ENCODE measurements around the gene ST14. TPM values are rescaled to one million over a fixed set of nuclear protein-coding genes. Genes with fewer than 3 reads are reported as not detected.

Gene ST14
- total RNA-seq, 1 experiment from 2014 or later: 33.9 TPM

DNA sequence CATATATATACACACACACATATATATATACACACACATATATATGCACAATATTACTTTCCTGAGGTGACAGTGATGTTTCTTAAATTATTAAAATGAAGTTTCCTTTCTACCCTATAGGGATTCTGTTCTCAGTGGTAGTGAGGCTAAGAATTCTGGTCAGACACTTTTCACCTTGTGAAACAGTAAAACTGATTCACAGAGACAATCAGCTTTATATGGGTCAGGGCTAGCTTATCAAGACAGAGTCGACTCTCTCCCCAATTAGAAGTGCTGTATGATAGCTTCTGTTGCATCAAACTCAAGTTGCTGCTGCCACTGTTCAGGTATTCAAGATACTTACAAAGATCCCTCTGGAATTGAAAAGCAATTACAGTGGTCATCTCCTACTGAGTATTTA lies 86.7 kb downstream of the ST14 start:
- no peaks in the 10 kb centered on the region for H3K9me3 Mint-ChIP-seq
- H3K27ac Mint-ChIP-seq: no peak overlapping the region
- TF ChIP-seq NR3C1 (CRISPR knock-in tag; conservative IDR thresholded peaks at IDR 0.05; ENCODE audit: low read depth) (no peak), PRRX2 (CRISPR knock-in tag; IDR thresholded peaks at IDR 0.05) (no peak), NFYB (CRISPR knock-in tag; conservative IDR thresholded peaks at IDR 0.05; ENCODE audit: low read depth) (no peak), TCF7 (CRISPR knock-in tag; IDR thresholded peaks at IDR 0.05; ENCODE audit: low read depth) (no peak), NFATC4 (CRISPR knock-in tag; IDR thresholded peaks at IDR 0.05) (no peak), TEAD1 (CRISPR knock-in tag; IDR thresholded peaks at IDR 0.05) (no peak), FOXK1 (CRISPR knock-in tag; IDR thresholded peaks at IDR 0.05) (no peak), NFE2L1 (CRISPR knock-in tag; IDR thresholded peaks at IDR 0.05) (no peak), SMAD3 (CRISPR knock-in tag; IDR thresholded peaks at IDR 0.05; ENCODE audit: borderline replicate concordance) (no peak), ZNF416 (CRISPR knock-in tag; IDR thresholded peaks at IDR 0.05) (no peak), IRF2 (CRISPR knock-in tag; IDR thresholded peaks at IDR 0.05; ENCODE audit: borderline replicate concordance, low read depth) (no peak), HMGA2 (CRISPR knock-in tag; IDR thresholded peaks at IDR 0.05) (no peak), SP1 (CRISPR knock-in tag; conservative IDR thresholded peaks at IDR 0.05) (no peak)
- TF ChIP-seq, protein P1, sequence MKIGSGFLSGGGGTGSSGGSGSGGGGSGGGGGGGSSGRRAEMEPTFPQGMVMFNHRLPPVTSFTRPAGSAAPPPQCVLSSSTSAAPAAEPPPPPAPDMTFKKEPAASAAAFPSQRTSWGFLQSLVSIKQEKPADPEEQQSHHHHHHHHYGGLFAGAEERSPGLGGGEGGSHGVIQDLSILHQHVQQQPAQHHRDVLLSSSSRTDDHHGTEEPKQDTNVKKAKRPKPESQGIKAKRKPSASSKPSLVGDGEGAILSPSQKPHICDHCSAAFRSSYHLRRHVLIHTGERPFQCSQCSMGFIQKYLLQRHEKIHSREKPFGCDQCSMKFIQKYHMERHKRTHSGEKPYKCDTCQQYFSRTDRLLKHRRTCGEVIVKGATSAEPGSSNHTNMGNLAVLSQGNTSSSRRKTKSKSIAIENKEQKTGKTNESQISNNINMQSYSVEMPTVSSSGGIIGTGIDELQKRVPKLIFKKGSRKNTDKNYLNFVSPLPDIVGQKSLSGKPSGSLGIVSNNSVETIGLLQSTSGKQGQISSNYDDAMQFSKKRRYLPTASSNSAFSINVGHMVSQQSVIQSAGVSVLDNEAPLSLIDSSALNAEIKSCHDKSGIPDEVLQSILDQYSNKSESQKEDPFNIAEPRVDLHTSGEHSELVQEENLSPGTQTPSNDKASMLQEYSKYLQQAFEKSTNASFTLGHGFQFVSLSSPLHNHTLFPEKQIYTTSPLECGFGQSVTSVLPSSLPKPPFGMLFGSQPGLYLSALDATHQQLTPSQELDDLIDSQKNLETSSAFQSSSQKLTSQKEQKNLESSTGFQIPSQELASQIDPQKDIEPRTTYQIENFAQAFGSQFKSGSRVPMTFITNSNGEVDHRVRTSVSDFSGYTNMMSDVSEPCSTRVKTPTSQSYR (CRISPR knock-in tag; IDR thresholded peaks at IDR 0.05): no peak
- TF ChIP-seq, protein P2, sequence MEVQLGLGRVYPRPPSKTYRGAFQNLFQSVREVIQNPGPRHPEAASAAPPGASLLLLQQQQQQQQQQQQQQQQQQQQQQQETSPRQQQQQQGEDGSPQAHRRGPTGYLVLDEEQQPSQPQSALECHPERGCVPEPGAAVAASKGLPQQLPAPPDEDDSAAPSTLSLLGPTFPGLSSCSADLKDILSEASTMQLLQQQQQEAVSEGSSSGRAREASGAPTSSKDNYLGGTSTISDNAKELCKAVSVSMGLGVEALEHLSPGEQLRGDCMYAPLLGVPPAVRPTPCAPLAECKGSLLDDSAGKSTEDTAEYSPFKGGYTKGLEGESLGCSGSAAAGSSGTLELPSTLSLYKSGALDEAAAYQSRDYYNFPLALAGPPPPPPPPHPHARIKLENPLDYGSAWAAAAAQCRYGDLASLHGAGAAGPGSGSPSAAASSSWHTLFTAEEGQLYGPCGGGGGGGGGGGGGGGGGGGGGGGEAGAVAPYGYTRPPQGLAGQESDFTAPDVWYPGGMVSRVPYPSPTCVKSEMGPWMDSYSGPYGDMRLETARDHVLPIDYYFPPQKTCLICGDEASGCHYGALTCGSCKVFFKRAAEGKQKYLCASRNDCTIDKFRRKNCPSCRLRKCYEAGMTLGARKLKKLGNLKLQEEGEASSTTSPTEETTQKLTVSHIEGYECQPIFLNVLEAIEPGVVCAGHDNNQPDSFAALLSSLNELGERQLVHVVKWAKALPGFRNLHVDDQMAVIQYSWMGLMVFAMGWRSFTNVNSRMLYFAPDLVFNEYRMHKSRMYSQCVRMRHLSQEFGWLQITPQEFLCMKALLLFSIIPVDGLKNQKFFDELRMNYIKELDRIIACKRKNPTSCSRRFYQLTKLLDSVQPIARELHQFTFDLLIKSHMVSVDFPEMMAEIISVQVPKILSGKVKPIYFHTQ (CRISPR knock-in tag; IDR thresholded peaks at IDR 0.05): no peak
- TF ChIP-seq, protein P3, sequence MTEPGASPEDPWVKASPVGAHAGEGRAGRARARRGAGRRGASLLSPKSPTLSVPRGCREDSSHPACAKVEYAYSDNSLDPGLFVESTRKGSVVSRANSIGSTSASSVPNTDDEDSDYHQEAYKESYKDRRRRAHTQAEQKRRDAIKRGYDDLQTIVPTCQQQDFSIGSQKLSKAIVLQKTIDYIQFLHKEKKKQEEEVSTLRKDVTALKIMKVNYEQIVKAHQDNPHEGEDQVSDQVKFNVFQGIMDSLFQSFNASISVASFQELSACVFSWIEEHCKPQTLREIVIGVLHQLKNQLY (CRISPR knock-in tag; IDR thresholded peaks at IDR 0.05): no peak
- TF ChIP-seq, protein P4, sequence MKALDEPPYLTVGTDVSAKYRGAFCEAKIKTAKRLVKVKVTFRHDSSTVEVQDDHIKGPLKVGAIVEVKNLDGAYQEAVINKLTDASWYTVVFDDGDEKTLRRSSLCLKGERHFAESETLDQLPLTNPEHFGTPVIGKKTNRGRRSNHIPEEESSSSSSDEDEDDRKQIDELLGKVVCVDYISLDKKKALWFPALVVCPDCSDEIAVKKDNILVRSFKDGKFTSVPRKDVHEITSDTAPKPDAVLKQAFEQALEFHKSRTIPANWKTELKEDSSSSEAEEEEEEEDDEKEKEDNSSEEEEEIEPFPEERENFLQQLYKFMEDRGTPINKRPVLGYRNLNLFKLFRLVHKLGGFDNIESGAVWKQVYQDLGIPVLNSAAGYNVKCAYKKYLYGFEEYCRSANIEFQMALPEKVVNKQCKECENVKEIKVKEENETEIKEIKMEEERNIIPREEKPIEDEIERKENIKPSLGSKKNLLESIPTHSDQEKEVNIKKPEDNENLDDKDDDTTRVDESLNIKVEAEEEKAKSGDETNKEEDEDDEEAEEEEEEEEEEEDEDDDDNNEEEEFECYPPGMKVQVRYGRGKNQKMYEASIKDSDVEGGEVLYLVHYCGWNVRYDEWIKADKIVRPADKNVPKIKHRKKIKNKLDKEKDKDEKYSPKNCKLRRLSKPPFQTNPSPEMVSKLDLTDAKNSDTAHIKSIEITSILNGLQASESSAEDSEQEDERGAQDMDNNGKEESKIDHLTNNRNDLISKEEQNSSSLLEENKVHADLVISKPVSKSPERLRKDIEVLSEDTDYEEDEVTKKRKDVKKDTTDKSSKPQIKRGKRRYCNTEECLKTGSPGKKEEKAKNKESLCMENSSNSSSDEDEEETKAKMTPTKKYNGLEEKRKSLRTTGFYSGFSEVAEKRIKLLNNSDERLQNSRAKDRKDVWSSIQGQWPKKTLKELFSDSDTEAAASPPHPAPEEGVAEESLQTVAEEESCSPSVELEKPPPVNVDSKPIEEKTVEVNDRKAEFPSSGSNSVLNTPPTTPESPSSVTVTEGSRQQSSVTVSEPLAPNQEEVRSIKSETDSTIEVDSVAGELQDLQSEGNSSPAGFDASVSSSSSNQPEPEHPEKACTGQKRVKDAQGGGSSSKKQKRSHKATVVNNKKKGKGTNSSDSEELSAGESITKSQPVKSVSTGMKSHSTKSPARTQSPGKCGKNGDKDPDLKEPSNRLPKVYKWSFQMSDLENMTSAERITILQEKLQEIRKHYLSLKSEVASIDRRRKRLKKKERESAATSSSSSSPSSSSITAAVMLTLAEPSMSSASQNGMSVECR (CRISPR knock-in tag; IDR thresholded peaks at IDR 0.05; ENCODE audit: borderline replicate concordance): no peak
- TF ChIP-seq, protein P5, sequence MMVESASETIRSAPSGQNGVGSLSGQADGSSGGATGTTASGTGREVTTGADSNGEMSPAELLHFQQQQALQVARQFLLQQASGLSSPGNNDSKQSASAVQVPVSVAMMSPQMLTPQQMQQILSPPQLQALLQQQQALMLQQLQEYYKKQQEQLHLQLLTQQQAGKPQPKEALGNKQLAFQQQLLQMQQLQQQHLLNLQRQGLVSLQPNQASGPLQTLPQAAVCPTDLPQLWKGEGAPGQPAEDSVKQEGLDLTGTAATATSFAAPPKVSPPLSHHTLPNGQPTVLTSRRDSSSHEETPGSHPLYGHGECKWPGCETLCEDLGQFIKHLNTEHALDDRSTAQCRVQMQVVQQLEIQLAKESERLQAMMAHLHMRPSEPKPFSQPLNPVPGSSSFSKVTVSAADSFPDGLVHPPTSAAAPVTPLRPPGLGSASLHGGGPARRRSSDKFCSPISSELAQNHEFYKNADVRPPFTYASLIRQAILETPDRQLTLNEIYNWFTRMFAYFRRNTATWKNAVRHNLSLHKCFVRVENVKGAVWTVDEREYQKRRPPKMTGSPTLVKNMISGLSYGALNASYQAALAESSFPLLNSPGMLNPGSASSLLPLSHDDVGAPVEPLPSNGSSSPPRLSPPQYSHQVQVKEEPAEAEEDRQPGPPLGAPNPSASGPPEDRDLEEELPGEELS (CRISPR knock-in tag; IDR thresholded peaks at IDR 0.05): no peak
- TF ChIP-seq, protein P6, sequence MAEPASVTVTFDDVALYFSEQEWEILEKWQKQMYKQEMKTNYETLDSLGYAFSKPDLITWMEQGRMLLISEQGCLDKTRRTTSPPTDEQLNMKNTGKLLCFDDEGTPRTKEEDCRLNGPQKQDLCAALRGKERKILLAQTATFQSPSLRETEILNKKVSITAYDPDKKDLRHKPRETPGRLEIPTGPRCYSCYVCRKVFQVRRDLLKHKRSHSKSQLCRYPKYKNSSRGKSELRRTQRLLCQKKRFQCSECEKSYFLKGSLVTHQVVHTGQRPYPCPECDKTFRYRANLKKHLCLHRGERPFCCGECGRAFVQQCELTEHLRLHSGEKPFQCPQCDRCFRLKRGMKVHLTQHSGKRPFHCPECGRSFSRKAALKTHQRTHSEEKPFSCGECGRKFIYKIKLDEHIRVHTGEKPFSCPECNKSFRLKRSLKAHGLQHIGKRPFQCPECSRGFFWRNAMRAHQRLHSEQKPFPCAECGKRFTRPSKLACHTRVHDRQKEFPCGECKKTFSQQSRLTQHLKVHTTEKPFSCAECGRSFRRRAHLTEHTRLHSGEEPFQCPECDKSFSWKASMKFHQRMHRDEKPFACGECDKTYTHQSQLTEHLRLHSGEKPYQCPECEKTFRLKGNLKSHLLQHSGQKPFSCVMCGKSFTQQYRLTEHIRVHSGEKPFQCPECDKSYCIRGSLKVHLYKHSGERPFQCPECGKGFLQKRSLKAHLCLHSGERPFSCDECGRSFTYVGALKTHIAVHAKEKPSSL (CRISPR knock-in tag; conservative IDR thresholded peaks at IDR 0.05): no peak
- peaks cover 5% of the 10 kb centered on the region for H3K36me3 Mint-ChIP-seq
- DNase-seq (ENCODE audit: low spot score) (no peak), ATAC-seq (no peak)
- H3K4me1 Mint-ChIP-seq: peaks cover 33% of the 10 kb centered on the region
- ChIA-PET POLR2A (no interaction called here), CTCF (no interaction called here)
- H3K27me3 Mint-ChIP-seq (ENCODE audit: low read depth): no peaks in the 10 kb centered on the region
- H3K4me3 Mint-ChIP-seq: no peak overlapping the region
